HCT116 (cell line): ENCODE measurements around the gene DOK7. TPM values are rescaled to one million over a fixed set of nuclear protein-coding genes. Genes with fewer than 3 reads are reported as not detected.

ENCODE experiments used
- ATAC-seq: fragments of 200-7000 bp; cut with Tn5 transposase; 2 replicates; pipeline ENCODE4 v1.9.1; 2020; ENCODE audit warnings: mild to moderate bottlenecking, moderate library complexity
- BruUV-seq: library from RNA; stranded (reverse); fragments of 400-500 nt; replicated peaks from 2 replicates; lab custom pipeline; 2021; lab: Mats Ljungman, UMichigan
- CTCF ChIA-PET: fragments of 300-600 bp; sonication (Branson Sonifier 250); formaldehyde crosslinking; loops from one replicate; lab custom pipeline; 2021; ENCODE audit warnings: antibody characterized with exemption; lab: Charles Lee
- POLR2A ChIA-PET: fragments of 300-600, 350-600 bp; sonication (Branson Sonifier 250); formaldehyde crosslinking; loops from one replicate; lab custom pipeline; 2021; ENCODE audit warnings: antibody characterized with exemption; lab: Charles Lee
- RAD21 ChIA-PET, 2 experiments: fragments of 300-600 bp; sonication (Branson Sonifier 250); formaldehyde crosslinking; loops; one replicate each; lab custom pipeline; 2023; ENCODE audit warnings: low total read pairs in 2 of 2; ENCODE audit not compliant: uncharacterized antibody in 2 of 2, unreplicated experiment in 2 of 2, low non-redundant PET in 1 of 2; lab: Charles Lee
- DNase-seq: peaks from one replicate; pipeline ENCODE4 v3.0.0-alpha.2; 2010; ENCODE audit warnings: low read depth, low spot score
- H2AFZ ChIP-seq: fragments of 200-600 bp; shearing (Covaris generic), sonication (generic); 2 replicates; pipeline ENCODE4 v1.6.1; 2017; ENCODE audit warnings: low read depth, mixed run types, mixed read lengths, antibody characterized with exemption, low read length; ENCODE audit not compliant: poor library complexity, severe bottlenecking
- H3K27ac ChIP-seq: 2 replicates; pipeline ENCODE4 v1.5.1; 2012; ENCODE audit warnings: low read depth, low read length
- H3K27me3 ChIP-seq: fragments of 200-600 bp; sonication (generic); 2 replicates; pipeline ENCODE4 v1.6.1; 2016; ENCODE audit warnings: mixed run types, low read length, mixed read lengths; ENCODE audit not compliant: insufficient read depth
- H3K36me3 ChIP-seq, 2 experiments: fragments of 200-500 bp in 1 of 2; fragments of 200-600 bp in 1 of 2; sonication (Bioruptor generic) in 1 of 2; sonication (generic) in 1 of 2; 2 replicates each; pipeline versions ENCODE4 v1.5.1 to v1.6.1; 2014 to 2016; ENCODE audit warnings: low read length in 2 of 2, inconsistent platforms in 1 of 2, mixed read lengths in 1 of 2, mixed run types in 1 of 2; ENCODE audit not compliant: insufficient read depth in 2 of 2, control insufficient read depth in 1 of 2
- H3K4me1 ChIP-seq, 2 experiments: fragments of 200-600 bp in 1 of 2; sonication (generic) in 1 of 2; 2 replicates each; pipeline versions ENCODE4 v1.5.1 to v1.6.1; 2012 to 2017; ENCODE audit warnings: low read length in 2 of 2, inconsistent platforms in 1 of 2, mild to moderate bottlenecking in 1 of 2, mixed read lengths in 1 of 2, mixed run types in 1 of 2, moderate library complexity in 1 of 2; ENCODE audit not compliant: insufficient read depth in 2 of 2, control insufficient read depth in 1 of 2
- H3K4me2 ChIP-seq: fragments of 200-600 bp; sonication (generic); 2 replicates; pipeline ENCODE4 v1.6.1; 2017; ENCODE audit warnings: mixed run types, low read length, mixed read lengths
- H3K4me3 ChIP-seq, 2 experiments: fragments of 200-600 bp in 1 of 2; sonication (generic) in 1 of 2; replicated peaks in 1 of 2; 2 replicates each; pipeline ENCODE4 v1.5.1; 2011 to 2016; ENCODE audit warnings: low read length in 2 of 2, control low read depth in 1 of 2, low read depth in 1 of 2, mild to moderate bottlenecking in 1 of 2, mixed read lengths in 1 of 2, mixed run types in 1 of 2
- H3K79me2 ChIP-seq: fragments of 200-600 bp; sonication (generic); 2 replicates; pipeline ENCODE4 v1.6.1; 2017; ENCODE audit warnings: mild to moderate bottlenecking, mixed run types, low read length, moderate library complexity, mixed read lengths; ENCODE audit not compliant: insufficient read depth
- H3K9ac ChIP-seq: fragments of 200-600 bp; sonication (generic); 2 replicates; pipeline ENCODE4 v1.6.1; 2016; ENCODE audit warnings: low read length, mixed read lengths
- H3K9me2 ChIP-seq: fragments of 200-600 bp; sonication (generic), shearing (Covaris generic); 2 replicates; pipeline ENCODE4 v1.6.1; 2017; ENCODE audit warnings: mixed run types, mild to moderate bottlenecking, moderate library complexity; ENCODE audit not compliant: insufficient read depth
- H3K9me3 ChIP-seq, 2 experiments: fragments of 200-500 bp in 1 of 2; fragments of 200-600 bp in 1 of 2; sonication (Bioruptor generic) in 1 of 2; sonication (generic) in 1 of 2; 2 replicates each; pipeline ENCODE4 v1.6.1; 2014 to 2017; ENCODE audit warnings: low read length in 2 of 2, mixed read lengths in 2 of 2, inconsistent platforms in 1 of 2, low read depth in 1 of 2, mild to moderate bottlenecking in 1 of 2, mixed run types in 1 of 2, moderate library complexity in 1 of 2; ENCODE audit not compliant: control insufficient read depth in 1 of 2, insufficient read depth in 1 of 2
- H4K20me1 ChIP-seq: fragments of 200-600 bp; sonication (generic), shearing (Covaris generic); 2 replicates; pipeline ENCODE4 v1.6.1; 2017; ENCODE audit warnings: mixed run types, mild to moderate bottlenecking, moderate library complexity; ENCODE audit not compliant: insufficient read depth
- ATF3 ChIP-seq: IDR thresholded peaks from 2 replicates; pipeline ENCODE4 v1.6.1; 2012
- CBX3 ChIP-seq: IDR thresholded peaks from 2 replicates; pipeline ENCODE4 v1.6.1; 2012; ENCODE audit warnings: low read depth
- CEBPB ChIP-seq: IDR thresholded peaks from 2 replicates; pipeline ENCODE4 v1.6.1; 2012; ENCODE audit warnings: low read depth
- EGR1 ChIP-seq: IDR thresholded peaks from 2 replicates; pipeline ENCODE4 v1.6.1; 2012; ENCODE audit warnings: low read depth
- EZH2phosphoT487 ChIP-seq: fragments of 200-600 bp; IDR thresholded peaks from 2 replicates; pipeline ENCODE4 v1.6.1; 2018; ENCODE audit warnings: antibody characterized with exemption, borderline replicate concordance
- FOSL1 ChIP-seq: IDR thresholded peaks from 2 replicates; pipeline ENCODE4 v1.6.1; 2012; ENCODE audit warnings: low read depth
- MAX ChIP-seq: IDR thresholded peaks from 2 replicates; pipeline ENCODE4 v1.6.1; 2012
- POLR2A ChIP-seq: IDR thresholded peaks from 2 replicates; pipeline ENCODE4 v1.7.0; 2011; ENCODE audit warnings: borderline replicate concordance; ENCODE audit not compliant: insufficient read depth, insufficient read length; ENCODE audit errors: extremely low read depth
- RAD21 ChIP-seq: IDR thresholded peaks from 2 replicates; pipeline ENCODE4 v1.6.1; 2012; ENCODE audit warnings: low read depth, mild to moderate bottlenecking
- REST ChIP-seq: IDR thresholded peaks from 2 replicates; pipeline ENCODE4 v1.6.1; 2012; ENCODE audit warnings: low read depth
- SIN3A ChIP-seq: IDR thresholded peaks from 2 replicates; pipeline ENCODE4 v1.6.1; 2012; ENCODE audit warnings: low read depth
- SRF ChIP-seq: IDR thresholded peaks from 2 replicates; pipeline ENCODE4 v1.6.1; 2012; ENCODE audit warnings: low read depth
- YY1 ChIP-seq: IDR thresholded peaks from 2 replicates; pipeline ENCODE4 v1.6.1; 2011; ENCODE audit warnings: low read length, low read depth, moderate library complexity, mild to moderate bottlenecking; ENCODE audit not compliant: insufficient replicate concordance; ENCODE audit errors: extremely low read depth
- ZFX ChIP-seq: fragments of 450-650 bp; IDR thresholded peaks from 2 replicates; pipeline ENCODE4 v1.6.1; 2017
- intact Hi-C: fragments of 100-400 bp; cut with micrococcal nuclease; formaldehyde crosslinking; loops from 2 replicates; pipeline ENCODE4 v1.10.0; 2022
- total RNA-seq: library from RNA; stranded (reverse); gene quantifications from one replicate; pipeline ENCODE4 v1.2.1, GENCODE V29; 2021; ENCODE audit not compliant: unreplicated experiment

The DOK7 gene
- total RNA-seq, 1 experiment from 2014 or later: 2.4 TPM

GRCh38 chr4:3522651-3523050 is 59.5 kb downstream of the DOK7 start:
- Histone ChIP-seq H3K27me3 (no peaks in the 10 kb centered on the region), H2AFZ (no peak overlapping the region), H3K9ac (no peak overlapping the region), H3K27ac (no peak overlapping the region), H3K9me3 (no peaks in the 10 kb centered on the region), H3K9me2 (no peaks in the 10 kb centered on the region), H3K4me1 (no peaks in the 10 kb centered on the region), H3K36me3 (peaks cover 24 to 29% of the 10 kb centered on the region in 2 experiments; a peak in 3 of 4 replicates), H4K20me1 (no peaks in the 10 kb centered on the region), H3K79me2 (peaks cover 47% of the 10 kb centered on the region; the same call in 1 of the 2 replicates), H3K4me2 (no peak overlapping the region), H3K4me3 (no peak overlapping the region)
- TF ChIP-seq ZFX: no peak
- no peak for TF ChIP-seq FOSL1
- TF ChIP-seq CEBPB: no peak
- no peak for TF ChIP-seq CBX3
- no peak for TF ChIP-seq YY1
- TF ChIP-seq ATF3: no peak
- no peak for TF ChIP-seq EZH2phosphoT487
- no peak for TF ChIP-seq MAX
- TF ChIP-seq SRF: no peak
- no peak for TF ChIP-seq POLR2A
- TF ChIP-seq EGR1: no peak
- CTCF ChIA-PET: no interaction called here
- no peak for ATAC-seq
- intact Hi-C loops: no loop called here
- DNase-seq: no peak
- RAD21 ChIA-PET: no interaction called here
- POLR2A ChIA-PET: no interaction called here
- BruUV-seq: no TSS peak

GRCh38 chr4:3523146-3523627 is 60.1 kb downstream of the DOK7 start:
- ATAC-seq (no peak), DNase-seq (no peak)
- Histone ChIP-seq H4K20me1 (no peaks in the 10 kb centered on the region), H3K27ac (no peak overlapping the region), H3K9me2 (no peaks in the 10 kb centered on the region), H3K9me3 (no peaks in the 10 kb centered on the region), H3K4me1 (no peaks in the 10 kb centered on the region), H3K27me3 (no peaks in the 10 kb centered on the region), H3K9ac (no peak overlapping the region), H3K36me3 (peaks cover 20 to 31% of the 10 kb centered on the region in 2 experiments; a peak in 3 of 4 replicates), H3K4me2 (no peak overlapping the region), H3K4me3 (no peak overlapping the region), H2AFZ (no peak overlapping the region), H3K79me2 (peaks cover 52% of the 10 kb centered on the region; the same call in 1 of the 2 replicates)
- TF ChIP-seq RAD21 (no peak), CEBPB (no peak), FOSL1 (no peak), SIN3A (no peak), REST (no peak), EZH2phosphoT487 (no peak), POLR2A (no peak), ATF3 (no peak)
- no TSS peak for BruUV-seq
- intact Hi-C loops: no loop called here
- RAD21 ChIA-PET: no interaction called here
- CTCF ChIA-PET: no interaction called here
- POLR2A ChIA-PET: no interaction called here
